Measurements from ENCODE around the gene C7orf57.
"Not testable (repeated sequence)": the region's sequence is repeated elsewhere in the genome, so short reads cannot be mapped to it uniquely, and the experiment has no call there.

Gene C7orf57

GRCh38 chr7:47992446-47992845 is 42.9 kb upstream of the C7orf57 start:
- no peaks in the 10 kb centered on the region for H3K36me3 ChIP-seq (replicated peaks; ENCODE audit: insufficient read depth, low read length)
- H3K4me1 ChIP-seq (ENCODE audit: low read length), result no peaks in the 10 kb centered on the region
- no peaks in the 10 kb centered on the region for H3K79me2 ChIP-seq (ENCODE audit: low read length)
- TF ChIP-seq EZH2 (optimal IDR thresholded peaks at IDR 0.05; ENCODE audit: low read depth, low read length) (no peak), CTCF (IDR thresholded peaks at IDR 0.05; ENCODE audit: low read length) (no peak), EZH2phosphoT487 (IDR thresholded peaks at IDR 0.05; ENCODE audit: low read length) (no peak)
- peak overlapping the region; percentile 88 for H2AFZ ChIP-seq (ENCODE audit: low read length)
- H4K20me1 ChIP-seq (ENCODE audit: insufficient read depth, low read length), result no peaks in the 10 kb centered on the region
- H3F3A ChIP-seq (ENCODE audit: insufficient read depth, low read length), result peaks cover 14% of the 10 kb centered on the region
- no peaks in the 10 kb centered on the region for H3K9me2 ChIP-seq (replicated peaks; ENCODE audit: insufficient read depth, low read length)
- peak overlapping the region; percentile 80 for H3K4me3 ChIP-seq (ENCODE audit: low read length)
- peak overlapping the region; percentile 73 for H3K27ac ChIP-seq (ENCODE audit: low read length)
- no peak for DNase-seq
- peak overlapping the region; percentile 76 for H3K4me2 ChIP-seq (ENCODE audit: low read depth, low read length)
- H3K9ac ChIP-seq (ENCODE audit: low read length), result peak overlapping the region; percentile 63; the same call in 1 of the 2 replicates
- no peaks in the 10 kb centered on the region for H3K27me3 ChIP-seq (replicated peaks; ENCODE audit: insufficient read depth, low read length)
- H3K9me3 ChIP-seq (replicated peaks; ENCODE audit: insufficient read depth, low read length), result no peaks in the 10 kb centered on the region

- Histone ChIP-seq H3K36me3 (replicated peaks; ENCODE audit: insufficient read depth, low read length) (no peaks in the 10 kb centered on the region), H3K9me2 (replicated peaks; ENCODE audit: insufficient read depth, low read length) (no peaks in the 10 kb centered on the region), H3K4me2 (ENCODE audit: low read depth, low read length) (no peak overlapping the region), H3K4me3 (ENCODE audit: low read length) (no peak overlapping the region), H3K4me1 (ENCODE audit: low read length) (no peaks in the 10 kb centered on the region), H4K20me1 (ENCODE audit: insufficient read depth, low read length) (no peaks in the 10 kb centered on the region), H3F3A (ENCODE audit: insufficient read depth, low read length) (no peaks in the 10 kb centered on the region), H3K9me3 (replicated peaks; ENCODE audit: insufficient read depth, low read length) (no peaks in the 10 kb centered on the region), H3K27me3 (replicated peaks; ENCODE audit: insufficient read depth, low read length) (no peaks in the 10 kb centered on the region), H3K27ac (ENCODE audit: low read length) (no peak overlapping the region), H3K9ac (ENCODE audit: low read length) (no peak overlapping the region), H3K79me2 (ENCODE audit: low read length) (no peaks in the 10 kb centered on the region), H2AFZ (ENCODE audit: low read length) (no peak overlapping the region)
- DNase-seq, result no peak
- TF ChIP-seq EZH2 (optimal IDR thresholded peaks at IDR 0.05; ENCODE audit: low read depth, low read length) (no peak), EZH2phosphoT487 (IDR thresholded peaks at IDR 0.05; ENCODE audit: low read length) (no peak), CTCF (IDR thresholded peaks at IDR 0.05; ENCODE audit: low read length) (no peak)
Measured at GRCh38 chr7:47999413-47999812, 35.9 kb upstream of the C7orf57 start.

- not testable (repeated sequence) for H3K4me2 ChIP-seq (ENCODE audit: low read depth, low read length); H3K9me3 ChIP-seq (replicated peaks; ENCODE audit: insufficient read depth, low read length); H2AFZ ChIP-seq (ENCODE audit: low read length); H3K79me2 ChIP-seq (ENCODE audit: low read length); H3K27ac ChIP-seq (ENCODE audit: low read length); H3K4me1 ChIP-seq (ENCODE audit: low read length); H3K9me2 ChIP-seq (replicated peaks; ENCODE audit: insufficient read depth, low read length); H3K4me3 ChIP-seq (ENCODE audit: low read length); DNase-seq; H3K27me3 ChIP-seq (replicated peaks; ENCODE audit: insufficient read depth, low read length); H3K36me3 ChIP-seq (replicated peaks; ENCODE audit: insufficient read depth, low read length); H3F3A ChIP-seq (ENCODE audit: insufficient read depth, low read length); H4K20me1 ChIP-seq (ENCODE audit: insufficient read depth, low read length); H3K9ac ChIP-seq (ENCODE audit: low read length)
Measured at GRCh38 chr7:48000164-48000563, 35.2 kb upstream of the C7orf57 start.

GRCh38 chr7:48004032-48004431 is 31.3 kb upstream of the C7orf57 start:
- Histone ChIP-seq H3K9me2 (replicated peaks; ENCODE audit: insufficient read depth, low read length) (no peaks in the 10 kb centered on the region), H3K4me1 (ENCODE audit: low read length) (no peaks in the 10 kb centered on the region), H3K27me3 (replicated peaks; ENCODE audit: insufficient read depth, low read length) (no peaks in the 10 kb centered on the region), H3K79me2 (ENCODE audit: low read length) (no peaks in the 10 kb centered on the region), H3K27ac (ENCODE audit: low read length) (no peak overlapping the region), H2AFZ (ENCODE audit: low read length) (no peak overlapping the region), H3K9me3 (replicated peaks; ENCODE audit: insufficient read depth, low read length) (no peaks in the 10 kb centered on the region), H3K9ac (ENCODE audit: low read length) (no peak overlapping the region), H3K4me3 (ENCODE audit: low read length) (no peak overlapping the region), H3F3A (ENCODE audit: insufficient read depth, low read length) (no peaks in the 10 kb centered on the region), H3K4me2 (ENCODE audit: low read depth, low read length) (no peak overlapping the region), H3K36me3 (replicated peaks; ENCODE audit: insufficient read depth, low read length) (no peaks in the 10 kb centered on the region), H4K20me1 (ENCODE audit: insufficient read depth, low read length) (no peaks in the 10 kb centered on the region)
- TF ChIP-seq CTCF (IDR thresholded peaks at IDR 0.05; ENCODE audit: low read length) (no peak), EZH2phosphoT487 (IDR thresholded peaks at IDR 0.05; ENCODE audit: low read length) (no peak), EZH2 (optimal IDR thresholded peaks at IDR 0.05; ENCODE audit: low read depth, low read length) (no peak)
- DNase-seq, result no peak
